ENCODE measurements around the gene NTRK2.

GRCh38 chr9:84622981-84623380 lies 46.5 kb upstream of the NTRK2 start:
- no peak for TF ChIP-seq EZH2 (IDR thresholded peaks at IDR 0.05; ENCODE audit: low read depth, unreplicated experiment)
- TF ChIP-seq CTCF (conservative IDR thresholded peaks at IDR 0.05; ENCODE audit: low read depth in 2 of 2), result no peak
- TF ChIP-seq ETS1 (IDR thresholded peaks at IDR 0.05), result no peak
- TF ChIP-seq JUNB (IDR thresholded peaks at IDR 0.05; ENCODE audit: unreplicated experiment), result no peak
- TF ChIP-seq POLR2AphosphoS5 (IDR thresholded peaks at IDR 0.05; ENCODE audit: low read depth), result no peak
- no peak for TF ChIP-seq EZH2phosphoT487 (IDR thresholded peaks at IDR 0.05; ENCODE audit: unreplicated experiment)
- TF ChIP-seq STAT1 (IDR thresholded peaks at IDR 0.05; ENCODE audit: unreplicated experiment), result no peak
- no peak for TF ChIP-seq REST (IDR thresholded peaks at IDR 0.05; ENCODE audit: unreplicated experiment)
- TF ChIP-seq CREB1 (CRISPR knock-in tag; IDR thresholded peaks at IDR 0.05; ENCODE audit: low read depth), result no peak

All from GM23338 (cell line).